ENCODE measurements around the gene PSMG4. TPM values are rescaled to one million over a fixed set of nuclear protein-coding genes. Genes with fewer than 3 reads are reported as not detected.

PSMG4 gene
- total and polyA plus RNA-seq, 9 of the 15 experiments (the other 6 are each of a cell fraction or from before 2014, with no cell fraction given), result 12.9 to 185 (median 52.0) TPM

DNA sequence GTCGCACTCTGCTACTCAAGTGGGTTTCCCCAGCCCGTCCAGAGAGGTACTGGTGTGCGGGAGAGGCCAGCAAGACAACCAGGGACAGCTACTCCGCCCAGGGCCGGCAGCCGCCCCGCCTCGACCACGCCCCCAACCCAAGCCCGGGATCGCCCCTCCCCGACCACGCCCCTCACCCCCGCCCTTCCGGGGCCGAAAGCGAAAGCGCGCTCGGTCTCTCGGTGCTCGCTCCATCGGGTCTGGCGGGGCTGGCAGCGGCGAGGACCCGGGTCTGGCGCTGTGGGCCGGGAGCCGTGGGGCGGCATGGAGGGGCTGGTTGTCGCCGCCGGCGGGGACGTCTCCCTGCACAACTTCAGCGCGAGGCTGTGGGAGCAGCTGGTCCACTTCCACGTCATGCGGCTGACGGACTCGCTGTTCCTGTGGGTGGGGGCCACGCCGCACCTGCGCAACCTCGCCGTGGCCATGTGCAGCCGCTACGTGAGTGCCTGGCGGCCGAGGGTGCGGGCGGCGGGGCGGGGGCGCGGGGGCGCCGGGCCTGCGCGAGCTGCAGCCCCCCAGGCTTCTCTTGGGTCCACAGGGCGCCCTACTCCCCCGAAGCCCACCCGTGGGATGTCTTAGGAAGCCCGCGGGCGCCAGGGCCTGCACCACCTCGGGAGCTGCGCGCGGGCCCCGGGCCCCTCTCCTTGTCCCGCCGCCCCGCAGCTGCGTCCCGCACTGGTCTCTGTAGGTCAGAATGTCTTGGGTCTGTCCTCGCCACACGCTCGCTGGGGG is at the start of gene PSMG4 (continued):
- TF ChIP-seq ZNF224 (CRISPR knock-in tag; IDR thresholded peaks at IDR 0.05) (no peak), GATAD2A (IDR thresholded peaks at IDR 0.05) (0 out of 2 replicates have a peak, but pooled peaks have one; percentile 55), ZNF561 (CRISPR knock-in tag; conservative IDR thresholded peaks at IDR 0.05) (no peak), HMG20B (CRISPR knock-in tag; IDR thresholded peaks at IDR 0.05) (no peak), XRCC4 (IDR thresholded peaks at IDR 0.05; ENCODE audit: extremely low read depth, insufficient read depth, insufficient read length) (no peak), RHOXF2B (CRISPR knock-in tag; conservative IDR thresholded peaks at IDR 0.05) (0 out of 2 replicates have a peak, but pooled peaks have one; percentile 48), PRMT5 (CRISPR knock-in tag; IDR thresholded peaks at IDR 0.05) (no peak), SNRNP70 (optimal IDR thresholded peaks at IDR 0.05; ENCODE audit: low read depth, low read length) (no peak), MTA1 (IDR thresholded peaks at IDR 0.05; ENCODE audit: borderline replicate concordance) (no peak), RAD21 (CRISPR knock-in tag; conservative IDR thresholded peaks at IDR 0.05 in 1 of 2, IDR thresholded peaks at IDR 0.05 in 1 of 2) (peak in 1 of 2 experiments; percentile 13; a peak in 2 of 4 replicates), U2AF2 (optimal IDR thresholded peaks at IDR 0.05; ENCODE audit: low read depth, low read length) (no peak), NFIC (IDR thresholded peaks at IDR 0.05) (peak; percentile 45; the same call in 1 of the 2 replicates), MEF2D (tag; conservative IDR thresholded peaks at IDR 0.05; ENCODE audit: low read depth) (no peak), SLC30A9 (CRISPR knock-in tag; IDR thresholded peaks at IDR 0.05) (no peak), C11orf30 (IDR thresholded peaks at IDR 0.05; ENCODE audit: low read depth) (no peak), KLF13 (tag; IDR thresholded peaks at IDR 0.05; ENCODE audit: borderline replicate concordance, low read depth) (no peak), CREM (IDR thresholded peaks at IDR 0.05; ENCODE audit: low read depth) (peak; percentile 73), ZNF184 (CRISPR knock-in tag; IDR thresholded peaks at IDR 0.05) (no peak), DACH1 (IDR thresholded peaks at IDR 0.05; ENCODE audit: partially characterized antibody) (peak; percentile 15), PYGO2 (tag; IDR thresholded peaks at IDR 0.05) (no peak)
- TF ChIP-seq, protein P1, sequence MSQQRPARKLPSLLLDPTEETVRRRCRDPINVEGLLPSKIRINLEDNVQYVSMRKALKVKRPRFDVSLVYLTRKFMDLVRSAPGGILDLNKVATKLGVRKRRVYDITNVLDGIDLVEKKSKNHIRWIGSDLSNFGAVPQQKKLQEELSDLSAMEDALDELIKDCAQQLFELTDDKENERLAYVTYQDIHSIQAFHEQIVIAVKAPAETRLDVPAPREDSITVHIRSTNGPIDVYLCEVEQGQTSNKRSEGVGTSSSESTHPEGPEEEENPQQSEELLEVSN (IDR thresholded peaks at IDR 0.05; ENCODE audit: borderline replicate concordance in 1 of 2, extremely low read depth in 1 of 2, insufficient read depth in 1 of 2, insufficient read length in 1 of 2, low read depth in 1 of 2, low read length in 1 of 2, poor library complexity in 1 of 2, severe bottlenecking in 1 of 2), result peak; percentile 28 to 67
- TF ChIP-seq, protein P2, sequence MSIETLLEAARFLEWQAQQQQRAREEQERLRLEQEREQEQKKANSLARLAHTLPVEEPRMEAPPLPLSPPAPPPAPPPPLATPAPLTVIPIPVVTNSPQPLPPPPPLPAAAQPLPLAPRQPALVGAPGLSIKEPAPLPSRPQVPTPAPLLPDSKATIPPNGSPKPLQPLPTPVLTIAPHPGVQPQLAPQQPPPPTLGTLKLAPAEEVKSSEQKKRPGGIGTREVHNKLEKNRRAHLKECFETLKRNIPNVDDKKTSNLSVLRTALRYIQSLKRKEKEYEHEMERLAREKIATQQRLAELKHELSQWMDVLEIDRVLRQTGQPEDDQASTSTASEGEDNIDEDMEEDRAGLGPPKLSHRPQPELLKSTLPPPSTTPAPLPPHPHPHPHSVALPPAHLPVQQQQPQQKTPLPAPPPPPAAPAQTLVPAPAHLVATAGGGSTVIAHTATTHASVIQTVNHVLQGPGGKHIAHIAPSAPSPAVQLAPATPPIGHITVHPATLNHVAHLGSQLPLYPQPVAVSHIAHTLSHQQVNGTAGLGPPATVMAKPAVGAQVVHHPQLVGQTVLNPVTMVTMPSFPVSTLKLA (conservative IDR thresholded peaks at IDR 0.05), result peak; percentile 92 to 97
- TF ChIP-seq, protein P3, sequence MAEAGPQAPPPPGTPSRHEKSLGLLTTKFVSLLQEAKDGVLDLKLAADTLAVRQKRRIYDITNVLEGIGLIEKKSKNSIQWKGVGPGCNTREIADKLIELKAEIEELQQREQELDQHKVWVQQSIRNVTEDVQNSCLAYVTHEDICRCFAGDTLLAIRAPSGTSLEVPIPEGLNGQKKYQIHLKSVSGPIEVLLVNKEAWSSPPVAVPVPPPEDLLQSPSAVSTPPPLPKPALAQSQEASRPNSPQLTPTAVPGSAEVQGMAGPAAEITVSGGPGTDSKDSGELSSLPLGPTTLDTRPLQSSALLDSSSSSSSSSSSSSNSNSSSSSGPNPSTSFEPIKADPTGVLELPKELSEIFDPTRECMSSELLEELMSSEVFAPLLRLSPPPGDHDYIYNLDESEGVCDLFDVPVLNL (CRISPR knock-in tag; IDR thresholded peaks at IDR 0.05; ENCODE audit: low read depth), result no peak
- TF ChIP-seq, protein P4, sequence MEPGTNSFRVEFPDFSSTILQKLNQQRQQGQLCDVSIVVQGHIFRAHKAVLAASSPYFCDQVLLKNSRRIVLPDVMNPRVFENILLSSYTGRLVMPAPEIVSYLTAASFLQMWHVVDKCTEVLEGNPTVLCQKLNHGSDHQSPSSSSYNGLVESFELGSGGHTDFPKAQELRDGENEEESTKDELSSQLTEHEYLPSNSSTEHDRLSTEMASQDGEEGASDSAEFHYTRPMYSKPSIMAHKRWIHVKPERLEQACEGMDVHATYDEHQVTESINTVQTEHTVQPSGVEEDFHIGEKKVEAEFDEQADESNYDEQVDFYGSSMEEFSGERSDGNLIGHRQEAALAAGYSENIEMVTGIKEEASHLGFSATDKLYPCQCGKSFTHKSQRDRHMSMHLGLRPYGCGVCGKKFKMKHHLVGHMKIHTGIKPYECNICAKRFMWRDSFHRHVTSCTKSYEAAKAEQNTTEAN (CRISPR knock-in tag; IDR thresholded peaks at IDR 0.05), result no peak; the same call in 1 of the 2 replicates
